Ishikawa (cell line): ENCODE measurements around the gene SMAD2.

Experiments
- CEBPB ChIP-seq: IDR thresholded peaks from 2 replicates; pipeline ENCODE4 v1.6.1; 2012
- CREB1 ChIP-seq: IDR thresholded peaks from 2 replicates; pipeline ENCODE4 v1.6.1; 2012; ENCODE audit warnings: low read depth
- EGR1 ChIP-seq: IDR thresholded peaks from 2 replicates; pipeline ENCODE4 v1.6.1; 2012
- EP300 ChIP-seq: IDR thresholded peaks from 2 replicates; pipeline ENCODE4 v1.6.1; 2012; ENCODE audit warnings: borderline replicate concordance
- FOXM1 ChIP-seq: IDR thresholded peaks from 2 replicates; pipeline ENCODE4 v1.6.1; 2012; ENCODE audit warnings: low read depth, borderline replicate concordance
- MAX ChIP-seq: IDR thresholded peaks from 2 replicates; pipeline ENCODE4 v1.6.1; 2012
- NFIC ChIP-seq: IDR thresholded peaks from 2 replicates; pipeline ENCODE4 v1.6.1; 2012
- RAD21 ChIP-seq: IDR thresholded peaks from 2 replicates; pipeline ENCODE4 v1.6.1; 2012; ENCODE audit warnings: low read depth
- TAF1 ChIP-seq: IDR thresholded peaks from 2 replicates; pipeline ENCODE4 v1.6.1; 2012; ENCODE audit warnings: low read depth, mild to moderate bottlenecking
- TCF12 ChIP-seq: IDR thresholded peaks from 2 replicates; pipeline ENCODE4 v1.6.1; 2012; ENCODE audit warnings: low read depth
- TEAD4 ChIP-seq: IDR thresholded peaks from 2 replicates; pipeline ENCODE4 v1.6.1; 2012
- YY1 ChIP-seq: IDR thresholded peaks from 2 replicates; pipeline ENCODE4 v1.6.1; 2012; ENCODE audit warnings: low read depth
- ZBTB7A ChIP-seq: IDR thresholded peaks from 2 replicates; pipeline ENCODE4 v1.6.1; 2012; ENCODE audit warnings: low read depth
- TF ChIP-seq, protein P1 (sequence below): IDR thresholded peaks from 2 replicates; pipeline ENCODE4 v1.6.1; 2012
- TF ChIP-seq, protein P2 (sequence below): IDR thresholded peaks from 2 replicates; pipeline ENCODE4 v1.6.1; 2012; ENCODE audit warnings: low read depth, mild to moderate bottlenecking

The SMAD2 gene

DNA sequence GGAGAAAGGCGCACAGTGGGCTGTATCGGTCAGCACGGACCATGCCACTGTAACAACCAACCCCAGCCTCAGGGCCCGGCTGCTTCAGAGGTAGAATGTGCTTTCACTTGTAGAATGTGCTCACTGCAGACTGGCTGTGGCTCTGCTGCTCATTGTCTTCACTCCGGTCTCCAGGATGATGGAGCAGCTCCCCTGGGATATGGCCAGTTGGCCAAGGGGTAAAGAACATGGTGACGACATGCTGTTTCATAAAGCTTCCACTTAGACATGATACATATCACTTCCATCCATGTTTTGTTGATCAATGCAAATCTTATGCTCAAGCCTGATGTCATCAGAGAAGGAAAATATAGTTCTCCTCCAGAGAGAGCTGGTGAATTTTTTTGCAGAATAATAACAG is 127.7 kb downstream of the SMAD2 start:
- TF ChIP-seq EP300 (no peak), YY1 (no peak), CEBPB (no peak), MAX (no peak), RAD21 (no peak), ZBTB7A (no peak), TEAD4 (no peak), NFIC (no peak), TCF12 (no peak), TAF1 (no peak), FOXM1 (no peak)
- TF ChIP-seq, protein P1, sequence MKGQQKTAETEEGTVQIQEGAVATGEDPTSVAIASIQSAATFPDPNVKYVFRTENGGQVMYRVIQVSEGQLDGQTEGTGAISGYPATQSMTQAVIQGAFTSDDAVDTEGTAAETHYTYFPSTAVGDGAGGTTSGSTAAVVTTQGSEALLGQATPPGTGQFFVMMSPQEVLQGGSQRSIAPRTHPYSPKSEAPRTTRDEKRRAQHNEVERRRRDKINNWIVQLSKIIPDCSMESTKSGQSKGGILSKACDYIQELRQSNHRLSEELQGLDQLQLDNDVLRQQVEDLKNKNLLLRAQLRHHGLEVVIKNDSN = no peak
- TF ChIP-seq, protein P2, sequence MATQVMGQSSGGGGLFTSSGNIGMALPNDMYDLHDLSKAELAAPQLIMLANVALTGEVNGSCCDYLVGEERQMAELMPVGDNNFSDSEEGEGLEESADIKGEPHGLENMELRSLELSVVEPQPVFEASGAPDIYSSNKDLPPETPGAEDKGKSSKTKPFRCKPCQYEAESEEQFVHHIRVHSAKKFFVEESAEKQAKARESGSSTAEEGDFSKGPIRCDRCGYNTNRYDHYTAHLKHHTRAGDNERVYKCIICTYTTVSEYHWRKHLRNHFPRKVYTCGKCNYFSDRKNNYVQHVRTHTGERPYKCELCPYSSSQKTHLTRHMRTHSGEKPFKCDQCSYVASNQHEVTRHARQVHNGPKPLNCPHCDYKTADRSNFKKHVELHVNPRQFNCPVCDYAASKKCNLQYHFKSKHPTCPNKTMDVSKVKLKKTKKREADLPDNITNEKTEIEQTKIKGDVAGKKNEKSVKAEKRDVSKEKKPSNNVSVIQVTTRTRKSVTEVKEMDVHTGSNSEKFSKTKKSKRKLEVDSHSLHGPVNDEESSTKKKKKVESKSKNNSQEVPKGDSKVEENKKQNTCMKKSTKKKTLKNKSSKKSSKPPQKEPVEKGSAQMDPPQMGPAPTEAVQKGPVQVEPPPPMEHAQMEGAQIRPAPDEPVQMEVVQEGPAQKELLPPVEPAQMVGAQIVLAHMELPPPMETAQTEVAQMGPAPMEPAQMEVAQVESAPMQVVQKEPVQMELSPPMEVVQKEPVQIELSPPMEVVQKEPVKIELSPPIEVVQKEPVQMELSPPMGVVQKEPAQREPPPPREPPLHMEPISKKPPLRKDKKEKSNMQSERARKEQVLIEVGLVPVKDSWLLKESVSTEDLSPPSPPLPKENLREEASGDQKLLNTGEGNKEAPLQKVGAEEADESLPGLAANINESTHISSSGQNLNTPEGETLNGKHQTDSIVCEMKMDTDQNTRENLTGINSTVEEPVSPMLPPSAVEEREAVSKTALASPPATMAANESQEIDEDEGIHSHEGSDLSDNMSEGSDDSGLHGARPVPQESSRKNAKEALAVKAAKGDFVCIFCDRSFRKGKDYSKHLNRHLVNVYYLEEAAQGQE = no peak

GRCh38 chr18:47801817-47802216 is 128.6 kb downstream of the SMAD2 start:
- TF ChIP-seq TEAD4 (no peak), MAX (no peak), EGR1 (no peak), NFIC (no peak)
- TF ChIP-seq, protein P2 = no peak

- TF ChIP-seq YY1 = no peak
- no peak for TF ChIP-seq RAD21
- TF ChIP-seq NFIC = no peak
- TF ChIP-seq EP300 = no peak
- no peak for TF ChIP-seq CREB1
- no peak for TF ChIP-seq CEBPB
- no peak for TF ChIP-seq TEAD4
- TF ChIP-seq FOXM1 = no peak
- TF ChIP-seq TCF12 = no peak
- TF ChIP-seq EGR1 = no peak
- TF ChIP-seq, protein P1 = no peak
- no peak for TF ChIP-seq MAX
- no peak for TF ChIP-seq TAF1
- no peak for TF ChIP-seq ZBTB7A
- TF ChIP-seq, protein P2 = no peak
These were observed 129.7 kb downstream of the SMAD2 start for GRCh38 chr18:47800756-47801155.

DNA sequence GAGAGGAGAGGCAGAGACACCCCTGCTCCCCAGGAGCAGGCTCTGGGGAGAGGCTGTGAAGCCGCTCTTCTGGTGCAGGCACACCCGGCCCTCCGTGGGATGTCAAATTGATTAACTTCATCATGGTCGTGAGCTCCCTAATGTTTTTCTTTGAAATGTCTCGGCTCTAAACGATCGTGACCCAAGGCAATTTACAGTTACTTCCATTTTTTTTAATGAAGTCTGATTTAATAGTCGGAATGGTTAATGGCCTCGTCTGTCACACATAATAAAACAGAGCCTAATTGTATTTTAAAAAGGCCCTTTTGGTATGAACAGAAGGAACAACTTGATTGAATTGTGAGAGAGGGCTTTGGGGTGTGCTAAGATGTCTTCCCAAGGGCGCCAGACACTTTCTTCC is 130.2 kb downstream of the SMAD2 start:
- TF ChIP-seq EP300 = no peak
- TF ChIP-seq CEBPB = no peak
- TF ChIP-seq CREB1 = no peak
- no peak for TF ChIP-seq EGR1
- no peak for TF ChIP-seq ZBTB7A
- no peak for TF ChIP-seq TAF1
- TF ChIP-seq, protein P1 = no peak
